Naive thymus-derived CD8-positive, alpha-beta T cell (primary cell): ENCODE results near the gene ITPKB. TPM values are rescaled to one million over a fixed set of nuclear protein-coding genes. Genes with fewer than 3 reads are reported as not detected.

Source experiments
- ATAC-seq, 2 donors: fragments of 150-1000 bp; cut with Tn5 transposase in 1 of 2; sonication (Bioruptor Pico), chemical (Tn5 transposase) in 1 of 2; 1 replicate in 1 of 2; 2 replicates in 1 of 2; pipeline ENCODE4 v1.10.0; 2021; ENCODE audit warnings: mild to moderate bottlenecking in 2 of 2, moderate library complexity in 2 of 2
- POLR2A ChIA-PET: fragments of 350-600 bp; sonication (Branson Sonifier 250); formaldehyde crosslinking; loops from one replicate; lab custom pipeline; 2021; ENCODE audit warnings: antibody characterized with exemption; lab: Charles Lee
- DNase-seq, 10 donors: peaks; one replicate each; pipeline versions ENCODE4 v3.0.0 to v3.0.0-alpha.2; 2020 to 2022
- H3K27ac Mint-ChIP-seq, 10 donors: one replicate each; pipeline ENCODE4 v1.8.0; 2020 to 2022; ENCODE audit warnings: mild to moderate bottlenecking in 10 of 10, mixed read lengths in 10 of 10, moderate library complexity in 4 of 10, inconsistent platforms in 1 of 10
- H3K27me3 Mint-ChIP-seq, 5 donors: one replicate each; pipeline ENCODE4 v1.8.0; 2021 to 2022; ENCODE audit warnings: mixed read lengths in 5 of 5
- H3K36me3 Mint-ChIP-seq, 3 donors: one replicate each; pipeline ENCODE4 v1.8.0; 2020 to 2022; ENCODE audit warnings: mixed read lengths in 3 of 3, mild to moderate bottlenecking in 2 of 3, inconsistent platforms in 1 of 3
- H3K4me1 Mint-ChIP-seq, 4 donors: one replicate each; pipeline ENCODE4 v1.8.0; 2021 to 2022; ENCODE audit warnings: mixed read lengths in 4 of 4
- H3K4me3 Mint-ChIP-seq, 10 donors: one replicate each; pipeline ENCODE4 v1.8.0; 2020 to 2022; ENCODE audit warnings: mild to moderate bottlenecking in 10 of 10, mixed read lengths in 10 of 10, moderate library complexity in 6 of 10, inconsistent platforms in 1 of 10
- H3K9me3 Mint-ChIP-seq, 9 donors: one replicate each; pipeline ENCODE4 v1.8.0; 2020 to 2022; ENCODE audit warnings: mixed read lengths in 9 of 9, mild to moderate bottlenecking in 3 of 9, inconsistent platforms in 1 of 9, moderate library complexity in 1 of 9
- polyA plus RNA-seq, 3 donors: library from polyadenylated mRNA; unstranded; fragments of 300-500 nt; fragmentation: Illumina TruSeq; gene quantifications; one replicate each; pipeline ENCODE4 v1.2.3, GENCODE V29; 2021
- total RNA-seq, 8 experiments: library from RNA in 2 of 8; stranded (reverse) in 2 of 8; gene quantifications; one replicate each; pipeline ENCODE4 v1.2.3 and lab custom pipeline; 2021 to 2026

The ITPKB gene
- total and polyA plus RNA-seq, 5 experiments from 2014 or later: 72.3 to 185 (median 74.3) TPM

DNA sequence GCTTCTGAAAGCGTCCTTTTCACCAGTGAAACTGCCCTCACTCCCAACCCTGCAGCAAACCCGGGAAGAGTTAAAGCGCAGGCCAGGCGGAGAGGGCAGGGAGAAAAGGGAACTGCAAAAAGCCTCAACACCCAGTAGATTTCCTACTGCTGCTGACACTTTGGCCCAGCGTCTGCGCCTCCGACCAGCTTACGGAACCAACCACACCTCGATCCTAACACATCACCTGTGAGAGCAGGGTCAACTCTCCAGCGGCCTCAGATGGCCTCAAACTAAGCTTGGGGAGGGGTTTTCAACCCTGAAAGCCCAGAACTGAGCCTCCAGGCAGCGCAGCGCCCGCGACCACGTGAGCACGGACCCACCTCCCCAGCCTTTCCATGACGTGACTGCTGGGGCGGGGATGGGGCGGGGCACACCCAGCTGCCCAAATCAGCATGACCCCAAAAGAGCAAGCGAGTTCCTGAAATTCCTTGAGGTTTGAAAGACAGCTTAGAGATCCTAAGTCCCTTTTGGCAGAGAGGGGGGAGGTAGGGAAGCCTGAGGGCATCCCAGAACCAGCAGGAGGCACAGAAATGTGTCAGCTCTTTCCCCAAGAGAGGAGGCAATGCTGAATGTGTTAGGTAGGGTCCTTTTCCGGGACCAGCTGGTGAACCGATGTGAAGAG is 59.1 kb downstream of the ITPKB start:
- H3K27me3 Mint-ChIP-seq: no peaks in the 10 kb centered on the region
- peak; percentile 65 to 89 (median 76) for DNase-seq
- no peaks in the 10 kb centered on the region for H3K9me3 Mint-ChIP-seq
- peak overlapping the region; percentile 75 to 97 (median 88) for H3K4me3 Mint-ChIP-seq
- peaks cover 70 to 100% (median 99%) of the 10 kb centered on the region in 4 donors for H3K4me1 Mint-ChIP-seq
- H3K27ac Mint-ChIP-seq: peak overlapping the region; percentile 99 to 100 (median 99)
- ATAC-seq: peak; percentile 13 to 30
- POLR2A ChIA-PET: interaction anchor here (0.8 to 33.5 kb wide), 7 partner anchors 12 to 57 kb away, joined by 3 to 613 read pairs (median 4); no protein-coding TSS in a partner anchor
- peaks cover 0 to 30% (median 5%) of the 10 kb centered on the region in 3 donors for H3K36me3 Mint-ChIP-seq

DNA sequence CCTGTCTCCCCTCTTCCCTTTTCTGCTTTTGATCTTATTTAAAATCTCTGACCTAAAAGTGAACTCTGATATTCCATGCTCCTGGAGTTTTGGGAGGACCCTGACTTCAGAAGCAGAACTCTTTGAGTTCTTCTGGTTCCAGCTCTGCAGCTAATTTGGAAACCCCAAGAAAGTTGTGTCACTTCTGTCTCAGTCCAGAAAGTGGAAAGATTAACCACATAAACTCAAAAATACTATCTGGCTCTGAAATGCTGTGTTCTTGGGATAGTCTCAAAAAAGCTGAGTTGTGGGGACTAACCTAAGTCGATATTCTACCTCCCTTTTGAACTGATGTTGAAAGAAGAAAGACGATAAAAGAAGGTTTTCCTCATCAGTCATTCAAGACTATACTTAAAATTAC is 59.8 kb downstream of the ITPKB start:
- Mint-ChIP-seq H3K27me3 (no peaks in the 10 kb centered on the region), H3K27ac (peak overlapping the region; percentile 99 to 100 (median 99)), H3K9me3 (no peaks in the 10 kb centered on the region), H3K4me1 (peaks cover 71 to 100% (median 99%) of the 10 kb centered on the region in 4 donors), H3K36me3 (peaks cover 0 to 33% (median 5%) of the 10 kb centered on the region in 3 donors), H3K4me3 (peak overlapping the region; percentile 75 to 97 (median 88))
- POLR2A ChIA-PET: interaction anchor here (0.6 to 33.5 kb wide), 7 partner anchors 11 to 60 kb away, joined by 3 to 613 read pairs (median 11); partner anchors contain the start of gene ITPKB
- no peak for DNase-seq
- ATAC-seq: no peak

DNA sequence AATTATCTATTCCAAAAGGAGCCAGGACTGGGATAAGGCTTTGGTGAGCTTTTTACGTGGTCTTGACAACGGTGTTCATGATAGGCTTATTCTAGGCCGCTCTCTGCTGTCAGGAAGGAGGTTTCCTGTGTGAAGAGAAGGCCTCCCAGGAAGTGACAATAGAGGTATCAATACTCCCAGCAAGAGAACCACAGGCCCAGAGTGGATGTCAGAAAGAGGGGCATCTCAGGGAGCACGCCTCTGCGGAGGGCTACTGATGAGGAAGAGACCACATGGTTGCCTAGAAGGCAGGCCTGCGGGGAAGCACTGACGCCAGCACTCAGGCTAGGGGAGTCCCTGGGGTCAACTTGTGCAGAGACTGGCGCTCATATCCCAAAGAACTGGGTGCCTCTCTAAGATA is 60.4 kb downstream of the ITPKB start:
- H3K4me3 Mint-ChIP-seq: peak overlapping the region; percentile 75 to 97 (median 88)
- POLR2A ChIA-PET: interaction anchor here (0.6 to 33.5 kb wide), 10 partner anchors 10 to 61 kb away, joined by 3 to 613 read pairs (median 12); partner anchors contain the start of gene ITPKB
- H3K4me1 Mint-ChIP-seq: peaks cover 68 to 99% (median 98%) of the 10 kb centered on the region in 4 donors
- H3K27me3 Mint-ChIP-seq: no peaks in the 10 kb centered on the region
- H3K9me3 Mint-ChIP-seq: no peaks in the 10 kb centered on the region
- H3K36me3 Mint-ChIP-seq: peaks cover 0 to 30% (median under 1%) of the 10 kb centered on the region in 3 donors
- peak in 7 of 10 donors; percentile 53 to 74 (median 58) for DNase-seq
- H3K27ac Mint-ChIP-seq: peak overlapping the region; percentile 99 to 100 (median 99)
- peak in 1 of 2 donors; percentile 23 for ATAC-seq

DNA sequence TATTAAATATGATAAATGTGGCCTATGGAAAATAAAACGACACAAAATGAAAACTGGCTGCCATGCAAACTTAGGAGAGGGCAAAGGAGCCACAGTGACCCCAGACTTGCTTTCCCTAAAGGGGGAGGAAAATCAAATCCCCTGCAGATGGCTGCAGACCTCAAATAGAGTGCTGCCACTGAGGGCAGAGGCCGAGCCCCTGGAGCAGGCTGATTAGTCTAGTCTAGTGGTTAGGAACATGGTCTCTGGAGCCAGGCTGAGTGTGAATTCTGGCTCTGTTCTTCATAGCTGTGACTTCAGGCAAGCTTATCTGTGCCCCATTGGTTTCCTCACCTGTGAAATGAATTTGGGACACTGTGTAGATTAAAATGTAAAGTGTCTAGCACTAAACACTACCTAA is 60.8 kb downstream of the ITPKB start:
- DNase-seq: no peak
- Mint-ChIP-seq H3K4me3 (peak overlapping the region; percentile 75 to 97 (median 88)), H3K27me3 (no peaks in the 10 kb centered on the region), H3K27ac (peak overlapping the region; percentile 99 to 100 (median 99)), H3K4me1 (peaks cover 66 to 99% (median 98%) of the 10 kb centered on the region in 4 donors), H3K9me3 (no peaks in the 10 kb centered on the region), H3K36me3 (peaks cover 0 to 26% (median 2%) of the 10 kb centered on the region in 3 donors)
- POLR2A ChIA-PET: interaction anchor here (1.3 to 33.5 kb wide), 11 partner anchors 10 to 61 kb away, joined by 3 to 613 read pairs (median 13); partner anchors contain the start of gene ITPKB
- ATAC-seq: no peak

DNA sequence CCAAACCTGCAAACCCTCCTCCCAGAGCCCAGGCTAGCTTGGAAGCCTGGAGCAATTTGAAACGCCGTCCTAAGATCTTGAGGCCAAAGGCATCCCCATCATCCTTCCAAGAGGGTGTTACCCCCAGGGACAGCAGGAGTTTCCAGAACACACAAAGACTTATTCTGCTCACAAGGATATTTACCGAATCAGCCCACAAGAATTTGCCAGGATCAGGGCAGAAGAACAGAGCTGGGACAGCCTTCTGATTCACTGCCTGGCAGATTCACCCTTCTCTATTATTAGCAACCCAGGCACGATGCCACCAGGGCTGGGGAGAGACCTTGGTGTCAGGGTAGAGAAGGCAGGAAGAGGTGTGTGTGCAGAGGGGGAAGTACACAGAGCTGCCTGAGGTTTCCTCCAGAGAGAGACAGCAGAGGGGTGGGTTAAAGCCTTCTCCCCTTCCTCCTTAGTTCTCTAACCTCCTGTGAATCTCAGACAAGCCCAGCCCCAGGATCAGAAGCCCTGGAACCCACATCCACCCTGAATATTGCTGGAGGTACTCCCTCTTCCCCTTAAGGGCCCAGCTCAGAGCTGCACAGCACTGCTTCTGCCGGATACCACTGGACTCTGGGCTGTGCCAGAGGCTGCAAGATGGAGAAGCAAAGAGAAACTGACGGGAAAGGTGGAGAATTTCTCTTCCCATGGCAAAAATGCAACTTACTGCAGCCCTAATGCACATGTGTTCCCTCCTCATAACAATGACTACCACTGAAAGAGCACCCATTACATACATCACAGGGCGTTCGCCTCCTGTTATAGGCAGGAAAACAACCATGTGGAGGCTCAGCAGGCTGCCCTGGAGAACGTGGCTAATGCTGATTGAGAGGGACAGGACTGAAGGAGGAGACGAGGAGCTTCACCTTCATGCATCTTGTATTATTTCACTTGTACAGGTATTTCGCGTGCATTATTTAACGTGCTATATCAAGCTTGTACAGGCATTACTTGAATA is 61.8 kb downstream of the ITPKB start:
- H3K27ac Mint-ChIP-seq: peak overlapping the region; percentile 99 to 100 (median 99)
- no peaks in the 10 kb centered on the region for H3K9me3 Mint-ChIP-seq
- H3K27me3 Mint-ChIP-seq: no peaks in the 10 kb centered on the region
- POLR2A ChIA-PET: interaction anchor here (0.5 to 33.5 kb wide), 14 partner anchors 9 to 124 kb away, joined by 3 to 613 read pairs (median 9); partner anchors contain the start of gene ITPKB
- DNase-seq (peak; percentile 54 to 88 (median 79)), ATAC-seq (peak; percentile 65 to 70)
- peaks cover 0 to 33% (median 2%) of the 10 kb centered on the region in 3 donors for H3K36me3 Mint-ChIP-seq
- H3K4me3 Mint-ChIP-seq: peak overlapping the region; percentile 76 to 97 (median 87)
- H3K4me1 Mint-ChIP-seq: peaks cover 63 to 99% (median 98%) of the 10 kb centered on the region in 4 donors

DNA sequence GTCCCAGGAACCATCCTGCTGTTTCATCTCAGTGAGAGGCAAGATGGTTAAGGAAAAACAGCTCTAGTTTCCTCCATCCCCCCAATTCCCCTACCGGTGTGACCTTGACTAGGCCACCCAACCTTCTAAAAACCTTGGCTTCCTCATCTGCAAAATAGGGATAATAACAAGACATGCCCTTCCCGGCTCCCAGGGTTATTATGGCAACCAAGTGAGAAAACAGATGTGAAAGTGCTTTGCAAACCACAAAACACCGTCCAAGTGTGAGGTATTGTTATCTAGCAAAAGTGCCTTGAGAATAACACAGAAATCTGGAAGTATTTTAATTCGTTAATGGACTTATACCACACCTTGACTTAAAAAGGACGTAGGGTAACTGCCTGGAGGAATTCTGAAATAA is 62.7 kb downstream of the ITPKB start:
- ATAC-seq: no peak
- H3K27me3 Mint-ChIP-seq: no peaks in the 10 kb centered on the region
- no peaks in the 10 kb centered on the region for H3K9me3 Mint-ChIP-seq
- H3K27ac Mint-ChIP-seq: peak overlapping the region; percentile 99 to 100 (median 99)
- POLR2A ChIA-PET: interaction anchor here (1.3 to 33.5 kb wide), 9 partner anchors 8 to 63 kb away, joined by 3 to 613 read pairs (median 14); partner anchors contain the start of gene ITPKB
- H3K4me1 Mint-ChIP-seq: peaks cover 67 to 99% (median 98%) of the 10 kb centered on the region in 4 donors
- H3K36me3 Mint-ChIP-seq: peaks cover 0 to 39% (median 3%) of the 10 kb centered on the region in 3 donors
- no peak for DNase-seq
- peak overlapping the region; percentile 76 to 97 (median 87) for H3K4me3 Mint-ChIP-seq

DNA sequence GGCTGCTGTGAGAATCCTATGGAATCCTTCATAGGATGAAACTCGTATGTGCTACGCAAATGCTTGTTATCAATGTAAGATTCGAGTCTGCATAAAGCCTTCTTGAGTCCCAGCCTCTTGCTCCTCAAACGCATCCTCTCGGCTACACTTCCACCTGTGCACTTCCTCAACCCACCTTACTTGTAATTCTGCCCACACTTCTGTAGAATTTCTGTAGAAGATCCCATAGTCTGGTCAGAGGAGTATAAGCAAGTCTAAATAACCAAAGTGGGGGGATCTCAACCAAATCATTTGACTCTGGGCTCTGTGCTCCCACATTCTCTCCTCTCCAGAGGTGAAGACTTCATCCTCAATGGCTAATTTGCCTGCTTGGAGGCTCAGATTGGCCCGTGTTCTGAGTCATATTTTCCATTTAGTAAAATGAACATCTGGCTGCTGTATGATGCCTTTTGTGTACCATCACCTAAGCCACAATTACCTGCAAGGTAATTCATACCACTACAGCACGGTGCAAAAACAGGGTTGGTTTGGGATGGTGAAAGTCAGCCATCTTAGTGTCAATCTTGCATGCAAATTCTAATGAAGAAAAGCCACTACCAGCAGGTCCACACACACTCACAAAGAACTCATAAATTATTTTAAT is 63.2 kb downstream of the ITPKB start:
- POLR2A ChIA-PET: interaction anchor here (0.8 to 33.5 kb wide), 7 partner anchors 22 to 63 kb away, joined by 4 to 613 read pairs (median 13); partner anchors contain the start of gene ITPKB
- Mint-ChIP-seq H3K27ac (peak overlapping the region; percentile 99 to 100 (median 99)), H3K4me1 (peaks cover 68 to 99% (median 99%) of the 10 kb centered on the region in 4 donors), H3K27me3 (no peaks in the 10 kb centered on the region), H3K4me3 (peak overlapping the region; percentile 62 to 97 (median 87)), H3K9me3 (no peaks in the 10 kb centered on the region), H3K36me3 (peaks cover 0 to 44% (median 8%) of the 10 kb centered on the region in 3 donors)
- ATAC-seq: peak in 1 of 2 donors; percentile 6
- DNase-seq: peak in 1 of 10 donors; percentile 36

DNA sequence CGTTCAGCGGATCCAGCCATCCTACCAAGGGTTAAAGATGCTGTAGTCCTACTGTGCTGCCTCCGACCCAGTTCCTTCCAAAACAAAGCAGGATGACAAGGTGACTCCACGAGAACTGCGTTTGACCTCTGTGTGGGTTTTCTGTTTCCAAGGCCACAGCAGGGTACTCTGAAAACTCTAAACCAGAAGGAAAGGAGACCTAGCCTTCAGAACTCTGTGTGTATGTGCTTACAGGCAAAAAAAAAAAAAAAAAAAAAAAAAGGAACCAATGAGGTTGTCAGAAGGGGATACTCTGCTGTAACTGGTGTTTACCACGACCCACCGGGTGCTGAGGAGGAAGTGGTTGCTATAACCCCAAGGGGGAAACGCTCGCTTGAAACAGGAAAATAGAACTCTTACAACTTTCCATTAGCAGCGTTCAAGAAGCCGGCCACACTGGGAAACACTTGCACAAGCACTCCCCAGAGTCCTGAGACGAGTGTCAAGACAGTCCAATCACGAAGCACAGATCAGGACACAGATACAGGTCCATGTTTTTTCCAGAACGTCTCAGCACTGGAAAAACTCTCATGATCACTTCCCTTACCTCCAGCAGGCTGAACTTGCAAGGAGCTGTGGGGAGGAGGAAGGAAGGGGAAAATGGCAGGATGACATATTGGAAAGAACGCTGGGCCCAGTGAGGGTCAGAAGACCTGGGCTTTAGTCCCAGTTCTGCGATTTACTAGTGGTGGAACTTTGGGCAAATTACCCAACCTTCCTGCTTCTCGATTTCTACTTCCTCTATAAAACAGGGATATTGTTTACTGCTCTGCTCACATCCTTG is 64.0 kb downstream of the ITPKB start:
- POLR2A ChIA-PET: interaction anchor here (0.7 to 33.5 kb wide), 9 partner anchors 22 to 64 kb away, joined by 3 to 613 read pairs (median 7); partner anchors contain the start of gene ITPKB
- peak overlapping the region; percentile 99 to 100 (median 99) for H3K27ac Mint-ChIP-seq
- ATAC-seq: peak; percentile 68 to 78
- H3K36me3 Mint-ChIP-seq: peaks cover 0 to 44% (median 9%) of the 10 kb centered on the region in 3 donors
- peaks cover 67 to 99% (median 99%) of the 10 kb centered on the region in 4 donors for H3K4me1 Mint-ChIP-seq
- peak; percentile 57 to 94 (median 84) for DNase-seq
- H3K9me3 Mint-ChIP-seq: no peaks in the 10 kb centered on the region
- H3K27me3 Mint-ChIP-seq: no peaks in the 10 kb centered on the region
- peak overlapping the region; percentile 62 to 97 (median 87) for H3K4me3 Mint-ChIP-seq

DNA sequence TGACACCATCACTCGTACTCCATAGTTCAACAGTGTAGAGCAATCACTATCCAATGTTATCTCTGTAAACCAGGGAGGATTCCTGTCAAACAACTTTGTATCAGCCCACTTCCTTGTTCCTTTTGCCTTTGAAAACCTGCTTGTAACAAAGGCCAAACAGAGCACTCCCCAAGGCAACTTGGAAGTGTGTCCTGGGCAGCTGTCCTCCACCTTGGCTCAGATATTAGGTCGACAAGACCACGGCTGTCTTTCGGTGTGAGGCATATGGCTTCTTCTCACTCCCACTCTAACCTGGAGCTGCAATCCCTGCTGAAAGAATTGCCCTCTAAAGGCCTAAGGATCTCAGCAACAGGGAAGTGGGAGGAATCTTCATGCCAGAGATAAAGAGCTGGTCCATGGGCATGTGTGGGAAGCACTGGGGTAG is 66.7 kb downstream of the ITPKB start:
- peaks cover 0 to 47% (median 9%) of the 10 kb centered on the region in 3 donors for H3K36me3 Mint-ChIP-seq
- peaks cover 57 to 77% (median 74%) of the 10 kb centered on the region in 4 donors for H3K4me1 Mint-ChIP-seq
- H3K4me3 Mint-ChIP-seq: peak overlapping the region in 9 of 10 donors; percentile 46 to 80 (median 74)
- H3K9me3 Mint-ChIP-seq: no peaks in the 10 kb centered on the region
- POLR2A ChIA-PET: interaction anchor here (1.0 to 33.5 kb wide), 6 partner anchors 15 to 156 kb away, joined by 3 to 613 read pairs (median 5); partner anchors contain the start of gene ITPKB
- peak overlapping the region; percentile 87 to 100 (median 99) for H3K27ac Mint-ChIP-seq
- DNase-seq (no peak), ATAC-seq (no peak)
- H3K27me3 Mint-ChIP-seq: no peaks in the 10 kb centered on the region

DNA sequence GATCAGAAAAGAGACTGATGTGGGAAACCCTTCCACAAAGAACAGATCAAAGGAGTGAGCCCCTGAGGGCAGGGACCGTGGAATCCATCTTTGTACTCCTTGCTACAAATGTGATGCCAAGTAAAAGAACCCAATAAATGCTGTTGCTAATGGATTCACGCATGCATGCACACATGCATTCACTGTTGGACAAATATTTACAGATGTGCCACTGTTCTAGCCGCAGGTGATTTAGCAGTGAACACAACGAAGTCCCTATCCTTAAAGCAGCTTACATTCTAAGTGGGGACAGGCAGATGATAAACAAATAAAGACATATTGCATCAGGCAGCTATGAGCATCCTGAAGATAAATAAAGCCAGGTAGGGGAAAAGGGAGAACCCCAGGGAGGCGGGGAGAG is 67.8 kb downstream of the ITPKB start:
- POLR2A ChIA-PET: interaction anchor here (0.7 to 33.5 kb wide), 6 partner anchors 16 to 40 kb away, joined by 3 to 613 read pairs (median 4); no protein-coding TSS in a partner anchor
- peak overlapping the region in 9 of 10 donors; percentile 48 to 80 (median 74) for H3K4me3 Mint-ChIP-seq
- H3K9me3 Mint-ChIP-seq: no peaks in the 10 kb centered on the region
- DNase-seq (no peak), ATAC-seq (no peak)
- peak overlapping the region; percentile 87 to 100 (median 99) for H3K27ac Mint-ChIP-seq
- H3K36me3 Mint-ChIP-seq: peaks cover 0 to 49% (median 9%) of the 10 kb centered on the region in 3 donors
- H3K27me3 Mint-ChIP-seq: no peaks in the 10 kb centered on the region
- peaks cover 60 to 66% (median 63%) of the 10 kb centered on the region in 4 donors for H3K4me1 Mint-ChIP-seq
